Fibroblast of villous mesenchyme (primary cell): ENCODE data around the gene SLC38A4. TPM values are rescaled to one million over a fixed set of nuclear protein-coding genes. Genes with fewer than 3 reads are reported as not detected.

ENCODE experiments used
- DNase-seq: peaks from one replicate; pipeline ENCODE4 v3.0.0-alpha.2; 2010; ENCODE audit warnings: low read depth
- H3K4me3 ChIP-seq: 2 replicates; pipeline ENCODE4 v1.5.1; 2011; ENCODE audit warnings: low read depth, mild to moderate bottlenecking, low read length
- total RNA-seq: library from RNA; depleted of rRNA; stranded (reverse); fragments of >200 nt; gene quantifications from 2 replicates; pipeline ENCODE4 v1.2.3, GENCODE V29; 2012
- TF ChIP-seq, protein P1 (sequence below): IDR thresholded peaks from 2 replicates; pipeline ENCODE4 v1.5.1; 2012; ENCODE audit warnings: low read depth, mild to moderate bottlenecking, low read length; ENCODE audit not compliant: insufficient read depth

The SLC38A4 gene, protein sequence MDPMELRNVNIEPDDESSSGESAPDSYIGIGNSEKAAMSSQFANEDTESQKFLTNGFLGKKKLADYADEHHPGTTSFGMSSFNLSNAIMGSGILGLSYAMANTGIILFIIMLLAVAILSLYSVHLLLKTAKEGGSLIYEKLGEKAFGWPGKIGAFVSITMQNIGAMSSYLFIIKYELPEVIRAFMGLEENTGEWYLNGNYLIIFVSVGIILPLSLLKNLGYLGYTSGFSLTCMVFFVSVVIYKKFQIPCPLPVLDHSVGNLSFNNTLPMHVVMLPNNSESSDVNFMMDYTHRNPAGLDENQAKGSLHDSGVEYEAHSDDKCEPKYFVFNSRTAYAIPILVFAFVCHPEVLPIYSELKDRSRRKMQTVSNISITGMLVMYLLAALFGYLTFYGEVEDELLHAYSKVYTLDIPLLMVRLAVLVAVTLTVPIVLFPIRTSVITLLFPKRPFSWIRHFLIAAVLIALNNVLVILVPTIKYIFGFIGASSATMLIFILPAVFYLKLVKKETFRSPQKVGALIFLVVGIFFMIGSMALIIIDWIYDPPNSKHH
- 11.0 and 23.7 TPM in 2 replicates for total RNA-seq

DNA sequence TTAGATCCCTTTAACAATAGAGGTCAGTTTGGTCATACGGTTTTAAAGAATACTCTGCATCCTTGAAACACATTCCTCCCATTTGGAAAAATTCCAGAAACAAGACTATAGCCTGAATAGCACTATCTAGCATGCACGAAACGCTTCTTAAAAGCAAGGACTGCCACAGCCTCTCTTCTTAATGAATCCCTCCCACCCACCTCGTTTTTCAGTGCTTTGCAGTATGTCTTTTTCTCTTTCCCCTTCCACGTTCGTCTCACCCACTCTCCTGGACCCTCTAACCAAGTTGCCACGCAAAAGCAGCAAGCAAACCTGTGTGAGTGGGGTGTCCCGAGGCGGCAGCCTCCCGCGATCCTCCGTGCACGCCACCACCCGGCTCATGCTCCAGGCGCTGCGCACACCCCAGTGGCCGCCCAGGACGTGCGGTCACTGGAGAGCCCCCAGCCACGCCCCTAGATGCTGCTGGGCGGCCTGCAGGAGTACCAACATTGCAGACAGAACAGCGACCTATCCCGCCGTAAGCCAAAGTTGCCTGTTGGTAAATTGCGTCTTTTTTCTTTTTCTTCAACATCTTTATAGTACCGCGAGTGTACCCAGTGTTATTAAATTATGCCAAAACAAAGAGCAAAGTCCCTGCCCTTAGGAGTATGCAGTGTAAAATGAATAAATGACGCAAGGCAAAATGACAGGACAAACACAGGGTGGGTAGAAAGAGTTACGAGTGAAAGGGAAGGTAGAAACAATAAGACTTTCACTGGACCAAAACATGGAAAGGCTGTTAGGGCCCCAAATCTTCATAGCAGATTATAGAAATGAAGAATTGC is at the start of gene SLC38A4:
Gene SLC38A4, minus strand, starts transcription at position 407 of the 824 bp plus-strand sequence. CDS start 32,926 bp downstream, outside the sequence.
- DNase-seq = peak; percentile 45
- peak within 1 kb of the TSS; percentile 53 for H3K4me3 ChIP-seq
- TF ChIP-seq, protein P1, sequence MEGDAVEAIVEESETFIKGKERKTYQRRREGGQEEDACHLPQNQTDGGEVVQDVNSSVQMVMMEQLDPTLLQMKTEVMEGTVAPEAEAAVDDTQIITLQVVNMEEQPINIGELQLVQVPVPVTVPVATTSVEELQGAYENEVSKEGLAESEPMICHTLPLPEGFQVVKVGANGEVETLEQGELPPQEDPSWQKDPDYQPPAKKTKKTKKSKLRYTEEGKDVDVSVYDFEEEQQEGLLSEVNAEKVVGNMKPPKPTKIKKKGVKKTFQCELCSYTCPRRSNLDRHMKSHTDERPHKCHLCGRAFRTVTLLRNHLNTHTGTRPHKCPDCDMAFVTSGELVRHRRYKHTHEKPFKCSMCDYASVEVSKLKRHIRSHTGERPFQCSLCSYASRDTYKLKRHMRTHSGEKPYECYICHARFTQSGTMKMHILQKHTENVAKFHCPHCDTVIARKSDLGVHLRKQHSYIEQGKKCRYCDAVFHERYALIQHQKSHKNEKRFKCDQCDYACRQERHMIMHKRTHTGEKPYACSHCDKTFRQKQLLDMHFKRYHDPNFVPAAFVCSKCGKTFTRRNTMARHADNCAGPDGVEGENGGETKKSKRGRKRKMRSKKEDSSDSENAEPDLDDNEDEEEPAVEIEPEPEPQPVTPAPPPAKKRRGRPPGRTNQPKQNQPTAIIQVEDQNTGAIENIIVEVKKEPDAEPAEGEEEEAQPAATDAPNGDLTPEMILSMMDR = peak; percentile 34

DNA sequence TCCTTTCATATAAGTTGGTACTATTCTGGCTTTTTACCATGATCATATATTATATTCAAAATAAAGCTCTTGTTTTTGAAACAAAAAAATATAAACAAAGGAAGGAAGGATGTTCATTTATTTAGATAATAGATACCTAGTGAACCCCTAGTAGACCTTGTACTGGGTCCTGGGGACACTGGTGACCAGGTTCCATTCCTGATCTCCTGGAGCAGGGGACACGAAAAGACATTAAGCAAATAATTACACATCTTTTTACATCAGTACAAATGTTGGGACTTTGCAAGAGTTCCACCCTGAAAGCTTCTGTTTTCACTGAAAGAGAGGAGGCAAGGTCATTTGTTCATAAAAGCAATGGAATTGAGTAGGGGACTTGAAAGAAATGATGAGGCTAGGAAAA is 49.3 kb upstream of the SLC38A4 start:
- no peak overlapping the region for H3K4me3 ChIP-seq
- no peak for DNase-seq
- TF ChIP-seq, protein P1 = no peak

DNA sequence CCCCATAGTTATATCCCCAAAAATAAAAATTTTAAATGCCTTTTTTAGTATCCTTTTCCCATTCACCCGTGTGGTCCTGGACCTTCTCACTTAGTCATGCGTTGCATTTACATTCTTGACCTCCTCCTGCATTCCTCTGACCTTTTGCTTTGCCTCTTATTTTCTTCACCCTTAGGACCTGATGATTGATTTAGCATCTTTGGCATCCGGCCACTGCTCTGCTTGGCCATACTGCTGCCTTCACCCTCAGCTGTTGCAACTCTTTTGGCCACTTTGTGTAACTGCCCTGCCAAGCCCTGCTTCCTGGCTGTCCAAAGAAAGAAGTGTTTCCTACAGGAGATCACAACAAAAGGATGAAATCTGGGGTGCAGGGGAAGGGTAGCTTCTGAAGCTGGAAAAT is 48.8 kb upstream of the SLC38A4 start:
- no peak overlapping the region for H3K4me3 ChIP-seq
- peak; percentile 89 for DNase-seq
- TF ChIP-seq, protein P1 = no peak

DNA sequence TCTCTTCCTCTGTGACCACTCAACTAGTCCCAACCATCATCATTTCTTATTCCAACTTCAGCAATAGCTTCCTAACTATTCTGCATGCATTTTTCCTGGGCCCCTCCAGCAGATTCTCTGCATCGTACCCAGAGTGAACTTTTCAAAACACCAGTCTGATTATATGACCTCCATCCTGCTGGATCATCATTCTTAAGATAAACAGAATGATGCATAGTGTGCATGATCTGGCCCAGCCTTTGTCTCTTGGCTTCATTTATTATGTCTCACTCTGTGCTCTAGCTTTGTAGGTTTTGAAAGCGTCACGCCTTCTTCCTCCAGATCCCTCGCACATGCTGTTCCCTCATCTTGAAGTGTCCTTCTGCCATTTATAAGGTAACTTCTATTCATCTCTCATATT is 46.3 kb upstream of the SLC38A4 start:
- no peak overlapping the region for H3K4me3 ChIP-seq
- no peak for DNase-seq
- TF ChIP-seq, protein P1 = no peak

DNA sequence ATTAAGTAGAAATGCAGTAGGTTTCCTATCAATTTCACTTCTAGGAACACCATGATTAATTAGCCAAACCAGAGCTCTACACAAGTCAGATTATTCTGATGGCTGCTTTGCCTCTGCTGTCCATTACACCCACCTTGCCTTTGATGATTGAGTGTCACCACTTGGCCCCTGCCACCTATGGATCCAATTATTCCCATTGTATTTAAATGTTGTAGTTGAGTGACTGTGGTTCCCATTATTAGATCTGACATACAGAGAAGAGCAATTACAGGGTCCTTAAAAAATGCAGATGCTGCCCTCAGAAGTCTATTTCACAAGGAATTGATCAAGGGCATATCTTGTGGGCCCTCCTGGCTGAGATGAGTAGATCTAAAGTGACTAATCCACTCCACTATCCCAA is 39.5 kb upstream of the SLC38A4 start:
- H3K4me3 ChIP-seq = no peak overlapping the region
- DNase-seq = no peak
- TF ChIP-seq, protein P1 = no peak

DNA sequence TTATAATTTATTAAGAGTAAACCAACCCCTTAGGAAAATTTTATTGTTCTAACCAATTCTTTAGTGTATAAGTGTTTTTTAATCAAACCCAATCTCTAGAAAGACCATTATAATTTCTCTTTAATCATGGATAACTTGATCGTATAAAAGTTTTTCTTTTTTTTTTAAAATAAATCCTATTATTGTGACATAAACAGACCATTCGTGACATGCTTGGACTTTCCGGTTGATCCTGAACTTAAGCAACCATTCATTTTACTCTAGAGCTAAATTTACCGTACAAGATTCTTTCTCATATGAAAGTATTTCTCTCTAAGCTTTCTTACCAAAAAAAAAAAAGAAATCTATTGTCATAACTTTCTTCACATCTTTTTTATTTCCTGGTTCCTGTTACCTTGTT is 32.6 kb upstream of the SLC38A4 start:
- DNase-seq = no peak
- TF ChIP-seq, protein P1 = no peak
- H3K4me3 ChIP-seq = no peak overlapping the region
